IMR-90 (cell line): Measurements from ENCODE around the gene FAM162A. TPM values are rescaled to one million over a fixed set of nuclear protein-coding genes. Genes with fewer than 3 reads are reported as not detected.

Experiments
- ATAC-seq: fragments of 200-7000 bp; cut with Tn5 transposase; 2 replicates; pipeline ENCODE4 v1.9.1; 2020; ENCODE audit warnings: low read depth, mild to moderate bottlenecking, moderate library complexity
- BruUV-seq: library from RNA; stranded (reverse); fragments of 400-500 nt; replicated peaks from 2 replicates; lab custom pipeline; 2021; lab: Mats Ljungman, UMichigan
- CTCF ChIA-PET: fragments of 300-600 bp; formaldehyde crosslinking; extraction: SDS; loops from one replicate; lab custom pipeline; 2021; ENCODE audit warnings: antibody characterized with exemption; lab: Yijun Ruan, JAX
- POLR2A ChIA-PET: fragments of 300-600 bp; sonication (Branson Sonifier 250); formaldehyde crosslinking; loops from one replicate; lab custom pipeline; 2022; ENCODE audit warnings: antibody characterized with exemption; ENCODE audit not compliant: unreplicated experiment; lab: Charles Lee
- DNase-seq: peaks from one replicate; pipeline ENCODE4 v3.0.0; 2013
- H2AFZ ChIP-seq: replicated peaks from 2 replicates; pipeline ENCODE3; 2013; ENCODE audit warnings: low read length, mild to moderate bottlenecking; ENCODE audit not compliant: poor library complexity
- H2AK5ac ChIP-seq: 2 replicates; pipeline ENCODE4 v1.6.1; 2013; ENCODE audit warnings: low read depth, low read length, inconsistent platforms
- H2AK9ac ChIP-seq: replicated peaks from 2 replicates; pipeline ENCODE3; 2013; ENCODE audit warnings: mild to moderate bottlenecking, low read depth, low read length, moderate library complexity; ENCODE audit not compliant: poor library complexity
- H2BK120ac ChIP-seq: 2 replicates; pipeline ENCODE4 v1.6.1; 2013; ENCODE audit warnings: low read depth, low read length, inconsistent platforms
- H2BK15ac ChIP-seq: 3 replicates; pipeline ENCODE4 v1.6.1; 2013; ENCODE audit warnings: low read depth, low read length, inconsistent platforms
- H2BK20ac ChIP-seq: 2 replicates; pipeline ENCODE4 v1.6.1; 2013; ENCODE audit warnings: low read depth, mild to moderate bottlenecking, inconsistent platforms, low read length, moderate library complexity
- H2BK5ac ChIP-seq: 2 replicates; pipeline ENCODE4 v1.6.1; 2013; ENCODE audit warnings: mild to moderate bottlenecking, low read depth, low read length, inconsistent platforms; ENCODE audit not compliant: poor library complexity, severe bottlenecking
- H3K14ac ChIP-seq: replicated peaks from 2 replicates; pipeline ENCODE4 v1.6.1; 2013; ENCODE audit warnings: low read depth, low read length, inconsistent platforms
- H3K18ac ChIP-seq: 2 replicates; pipeline ENCODE4 v1.6.1; 2013; ENCODE audit warnings: low read depth, low read length, control low read depth
- H3K23ac ChIP-seq: 2 replicates; pipeline ENCODE4 v1.6.1; 2013; ENCODE audit warnings: low read depth, low read length, inconsistent platforms
- H3K27ac ChIP-seq: 2 replicates; pipeline ENCODE4 v1.5.1; 2013; ENCODE audit warnings: mild to moderate bottlenecking, control low read depth, low read length; ENCODE audit not compliant: insufficient read depth
- H3K27me3 ChIP-seq: 2 replicates; pipeline ENCODE4 v1.6.1; 2013; ENCODE audit warnings: low read length; ENCODE audit not compliant: control insufficient read depth, insufficient read depth
- H3K36me3 ChIP-seq: 2 replicates; pipeline ENCODE4 v1.6.1; 2013; ENCODE audit warnings: low read length, mixed read lengths; ENCODE audit not compliant: control insufficient read depth, insufficient read depth
- H3K4ac ChIP-seq: 2 replicates; pipeline ENCODE4 v1.6.1; 2013; ENCODE audit warnings: low read depth, low read length, inconsistent platforms
- H3K4me1 ChIP-seq: 2 replicates; pipeline ENCODE4 v1.6.1; 2013; ENCODE audit warnings: low read length, mixed read lengths; ENCODE audit not compliant: control insufficient read depth, insufficient read depth
- H3K4me2 ChIP-seq: 2 replicates; pipeline ENCODE4 v1.6.1; 2013; ENCODE audit warnings: low read depth, mild to moderate bottlenecking, control low read depth, low read length, moderate library complexity
- H3K4me3 ChIP-seq: 2 replicates; pipeline ENCODE4 v1.5.1; 2013; ENCODE audit warnings: low read depth, mild to moderate bottlenecking, control low read depth, low read length, moderate library complexity; ENCODE audit not compliant: insufficient read depth
- H3K56ac ChIP-seq: 2 replicates; pipeline ENCODE4 v1.6.1; 2013; ENCODE audit warnings: low read length, inconsistent platforms; ENCODE audit not compliant: insufficient read depth; ENCODE audit errors: extremely low read depth
- H3K79me1 ChIP-seq, 2 experiments: 2 replicates each; pipeline ENCODE4 v1.6.1; 2013; ENCODE audit warnings: low read length in 2 of 2, inconsistent platforms in 1 of 2, low read depth in 1 of 2
- H3K9ac ChIP-seq: 2 replicates; pipeline ENCODE4 v1.6.1; 2013; ENCODE audit warnings: low read depth, low read length, control low read depth
- H3K9me1 ChIP-seq: 2 replicates; pipeline ENCODE4 v1.6.1; 2013; ENCODE audit warnings: low read length, inconsistent platforms; ENCODE audit not compliant: insufficient read depth
- H3K9me3 ChIP-seq: 2 replicates; pipeline ENCODE4 v1.6.1; 2013; ENCODE audit warnings: low read length; ENCODE audit not compliant: control insufficient read depth, insufficient read depth
- H4K20me1 ChIP-seq: 2 replicates; pipeline ENCODE4 v1.6.1; 2013; ENCODE audit warnings: low read length, inconsistent platforms; ENCODE audit not compliant: insufficient read depth
- H4K5ac ChIP-seq: 2 replicates; pipeline ENCODE4 v1.6.1; 2013; ENCODE audit warnings: mild to moderate bottlenecking, low read depth, low read length, control low read depth
- H4K8ac ChIP-seq, 2 experiments: 2 replicates each; pipeline ENCODE4 v1.6.1; 2013; ENCODE audit warnings: low read depth in 2 of 2, low read length in 2 of 2, control low read depth in 1 of 2, inconsistent platforms in 1 of 2
- H4K91ac ChIP-seq: 2 replicates; pipeline ENCODE4 v1.6.1; 2013; ENCODE audit warnings: low read depth, low read length, inconsistent platforms; ENCODE audit not compliant: insufficient read depth
- CEBPB ChIP-seq: IDR thresholded peaks from 2 replicates; pipeline ENCODE4 v1.6.1; 2012; ENCODE audit warnings: low read depth, low read length, improper control_type of control experiment
- CHD1 ChIP-seq: IDR thresholded peaks from 2 replicates; pipeline ENCODE4 v1.6.1; 2012; ENCODE audit warnings: low read depth, low read length, improper control_type of control experiment
- CTCF ChIP-seq: conservative IDR thresholded peaks from 2 replicates; pipeline ENCODE4 v1.5.1; 2012; ENCODE audit warnings: mild to moderate bottlenecking, low read depth, low read length, improper control_type of control experiment
- ELK1 ChIP-seq: fragments of 150-350 bp; IDR thresholded peaks from 2 replicates; pipeline ENCODE4 v1.6.1; 2016; ENCODE audit warnings: low read depth, mild to moderate bottlenecking, low read length, moderate library complexity, borderline replicate concordance
- FOS ChIP-seq: fragments of 150-350 bp; IDR thresholded peaks from 2 replicates; pipeline ENCODE4 v1.6.1; 2016; ENCODE audit warnings: low read depth, low read length
- MAFK ChIP-seq: IDR thresholded peaks from 2 replicates; pipeline ENCODE4 v1.6.1; 2012; ENCODE audit warnings: low read depth, low read length, improper control_type of control experiment
- MAZ ChIP-seq: IDR thresholded peaks from 2 replicates; pipeline ENCODE4 v1.6.1; 2012; ENCODE audit warnings: low read depth, mild to moderate bottlenecking, low read length, improper control_type of control experiment, moderate library complexity, borderline replicate concordance
- MXI1 ChIP-seq: IDR thresholded peaks from 2 replicates; pipeline ENCODE4 v1.6.1; 2012; ENCODE audit warnings: low read depth, mild to moderate bottlenecking, low read length, moderate library complexity, borderline replicate concordance
- RAD21 ChIP-seq: IDR thresholded peaks from 2 replicates; pipeline ENCODE4 v1.6.1; 2012; ENCODE audit warnings: low read length, improper control_type of control experiment
- RCOR1 ChIP-seq: IDR thresholded peaks from 2 replicates; pipeline ENCODE4 v1.6.1; 2012; ENCODE audit warnings: mild to moderate bottlenecking, low read length, improper control_type of control experiment; ENCODE audit not compliant: insufficient replicate concordance
- RFX5 ChIP-seq: IDR thresholded peaks from 2 replicates; pipeline ENCODE4 v1.8.0; 2012; ENCODE audit warnings: low read depth, mild to moderate bottlenecking, low read length, moderate library complexity
- SMC3 ChIP-seq: fragments of 150-350 bp; IDR thresholded peaks from 2 replicates; pipeline ENCODE4 v1.6.1; 2016; ENCODE audit warnings: low read depth, mild to moderate bottlenecking, antibody characterized with exemption, low read length, moderate library complexity
- WGBS, 2 experiments: methylation state at CpG; one replicate each; pipeline versions ENCODE4 v1.1.5 to v1.1.7; 2013; ENCODE audit warnings: missing lambda C conversion rate in 2 of 2; ENCODE audit not compliant: insufficient read length in 1 of 2; ENCODE audit errors: extremely low coverage in 2 of 2; 5-methylcytosine and 5-hydroxymethylcytosine counted together
- dilution Hi-C: fragments of 300-500 bp; cut with HindIII; formaldehyde crosslinking; loops from one replicate; pipeline ENCODE4 v1.14.3; 2018; ENCODE audit warnings: low sequenced_read_pairs; ENCODE audit not compliant: unreplicated experiment
- in situ Hi-C: fragments of 300-500 bp; cut with MboI; formaldehyde crosslinking; loops from 3 replicates; pipeline ENCODE4 v1.14.3; 2019; ENCODE audit warnings: low sequenced_read_pairs, inconsistent platforms, mixed read lengths
- intact Hi-C: fragments of 100-400 bp; cut with micrococcal nuclease; formaldehyde crosslinking; loops from 2 replicates; pipeline ENCODE4 v1.10.0; 2022
- polyA plus RNA-seq, 3 experiments: library from polyadenylated mRNA; depleted of rRNA; stranded (reverse); fragments of >200 nt; gene quantifications; 2 replicates each; pipeline ENCODE4 v1.2.3, GENCODE V29; 2012; ENCODE audit warnings: low replicate concordance in 1 of 3
- total RNA-seq: library from RNA; depleted of rRNA; stranded (reverse); fragments of >200 nt; gene quantifications from 2 replicates; pipeline ENCODE4 v1.2.3, GENCODE V29; 2012

The FAM162A gene
- total and polyA plus RNA-seq, 2 of the 4 experiments (the other 2 are of a cell fraction), result 33.9 to 66.8 TPM

- Histone ChIP-seq H3K27me3 (no peaks in the 10 kb centered on the region), H3K56ac (peak overlapping the region; percentile 49; the same call in 1 of the 2 replicates), H3K9me1 (peaks cover 3% of the 10 kb centered on the region), H2AFZ (peak overlapping the region; percentile 92), H3K14ac (peak overlapping the region; percentile 81), H3K9ac (peak overlapping the region; percentile 67), H3K23ac (peak overlapping the region; percentile 25), H3K4me3 (peak overlapping the region; percentile 68), H3K4me2 (peak overlapping the region; percentile 93), H3K36me3 (0 out of 2 replicates have a peak, but pooled peaks cover under 1% of the 10 kb centered on the region), H2AK5ac (peak overlapping the region; percentile 59), H4K8ac (peak overlapping the region; percentile 36 to 90), H4K5ac (peak overlapping the region; percentile 54), H2AK9ac (peak overlapping the region; percentile 83), H4K20me1 (no peaks in the 10 kb centered on the region), H3K79me1 (peaks cover 24 to 47% of the 10 kb centered on the region in 2 experiments), H3K18ac (no peak overlapping the region), H3K4me1 (peaks cover 2% of the 10 kb centered on the region), H2BK20ac (no peak overlapping the region), H3K4ac (peak overlapping the region; percentile 68), H2BK15ac (no peak overlapping the region), H4K91ac (peak overlapping the region; percentile 68), H2BK120ac (no peak overlapping the region), H3K9me3 (no peaks in the 10 kb centered on the region), H2BK5ac (peak overlapping the region; percentile 51), H3K27ac (peak overlapping the region; percentile 39)
- WGBS, 2 experiments, result 17% methylated on average over 8 of the region's 10 CpGs; no CpG with 5 or more reads in 1 of the 2 experiments
- no peak for TF ChIP-seq MAFK
- no peak for TF ChIP-seq CEBPB
- TF ChIP-seq MAZ, result no peak
- no peak for TF ChIP-seq FOS
- no peak for TF ChIP-seq RFX5
- TF ChIP-seq SMC3, result no peak
- no peak for TF ChIP-seq RAD21
- TF ChIP-seq MXI1, result no peak
- TF ChIP-seq RCOR1, result no peak
- TF ChIP-seq ELK1, result no peak
- no peak for TF ChIP-seq CTCF
- no peak for TF ChIP-seq CHD1
- DNase-seq (peak; percentile 55), ATAC-seq (peak; percentile 30)
- in situ Hi-C loops (no loop called here), dilution Hi-C loops (no loop called here), intact Hi-C loops (no loop called here)
- CTCF ChIA-PET, result no interaction called here
- no TSS peak for BruUV-seq
- POLR2A ChIA-PET, result no interaction called here
These were observed 31.2 kb downstream of the FAM162A start for GRCh38 chr3:122415104-122415744.
